HFF-Myc (cell line): ENCODE results near the gene WDR74.

Experiments used
- DNase-seq: peaks from one replicate; pipeline ENCODE4 v3.0.0-alpha.2; 2011; ENCODE audit warnings: low read depth; ENCODE audit errors: extremely low read depth
- H3K4me3 ChIP-seq: replicated peaks from 2 replicates; pipeline ENCODE4 v1.5.1; 2011; ENCODE audit warnings: low read depth, mild to moderate bottlenecking, control low read depth, low read length
- TF ChIP-seq, protein P1 (sequence below): IDR thresholded peaks from 2 replicates; pipeline ENCODE4 v1.5.1; 2012; ENCODE audit warnings: mild to moderate bottlenecking, low read depth, low read length, control low read depth; ENCODE audit errors: missing control alignments

WDR74 gene

DNA sequence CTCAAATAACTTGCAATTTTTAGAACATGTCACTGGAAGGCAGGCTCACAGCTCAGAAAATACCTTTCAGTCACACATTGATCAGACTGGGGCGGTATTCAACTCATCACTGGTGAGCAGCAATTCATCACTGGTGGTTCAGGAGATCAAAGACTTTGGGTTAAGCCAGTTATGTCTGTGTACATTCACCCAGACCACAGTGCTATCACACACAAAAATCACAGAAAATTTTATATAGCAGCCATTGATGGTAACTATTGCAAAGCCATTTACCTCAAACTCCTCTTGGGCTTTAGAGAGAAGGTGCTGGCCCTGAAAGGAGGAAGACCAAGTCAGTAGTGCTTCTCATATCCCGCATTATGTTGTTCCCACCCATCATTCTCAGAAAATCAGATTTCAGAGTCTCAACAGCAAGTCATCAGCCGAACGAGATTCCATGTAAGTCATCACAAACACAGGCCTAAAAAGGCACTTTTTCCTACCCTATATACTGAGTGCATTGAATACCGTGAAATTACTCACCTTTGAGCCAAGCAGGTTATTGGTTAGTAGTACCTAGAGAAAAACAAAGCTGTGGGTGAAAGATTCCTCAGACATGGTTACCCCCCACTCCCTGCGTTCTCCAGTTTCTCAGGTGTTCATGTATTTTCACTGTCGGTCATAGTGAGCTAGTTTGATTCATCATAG lies 14.0 kb upstream of the WDR74 start:
- peak overlapping the region; percentile 98 for H3K4me3 ChIP-seq
- no peak for DNase-seq
- TF ChIP-seq, protein P1, sequence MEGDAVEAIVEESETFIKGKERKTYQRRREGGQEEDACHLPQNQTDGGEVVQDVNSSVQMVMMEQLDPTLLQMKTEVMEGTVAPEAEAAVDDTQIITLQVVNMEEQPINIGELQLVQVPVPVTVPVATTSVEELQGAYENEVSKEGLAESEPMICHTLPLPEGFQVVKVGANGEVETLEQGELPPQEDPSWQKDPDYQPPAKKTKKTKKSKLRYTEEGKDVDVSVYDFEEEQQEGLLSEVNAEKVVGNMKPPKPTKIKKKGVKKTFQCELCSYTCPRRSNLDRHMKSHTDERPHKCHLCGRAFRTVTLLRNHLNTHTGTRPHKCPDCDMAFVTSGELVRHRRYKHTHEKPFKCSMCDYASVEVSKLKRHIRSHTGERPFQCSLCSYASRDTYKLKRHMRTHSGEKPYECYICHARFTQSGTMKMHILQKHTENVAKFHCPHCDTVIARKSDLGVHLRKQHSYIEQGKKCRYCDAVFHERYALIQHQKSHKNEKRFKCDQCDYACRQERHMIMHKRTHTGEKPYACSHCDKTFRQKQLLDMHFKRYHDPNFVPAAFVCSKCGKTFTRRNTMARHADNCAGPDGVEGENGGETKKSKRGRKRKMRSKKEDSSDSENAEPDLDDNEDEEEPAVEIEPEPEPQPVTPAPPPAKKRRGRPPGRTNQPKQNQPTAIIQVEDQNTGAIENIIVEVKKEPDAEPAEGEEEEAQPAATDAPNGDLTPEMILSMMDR, result no peak

DNA sequence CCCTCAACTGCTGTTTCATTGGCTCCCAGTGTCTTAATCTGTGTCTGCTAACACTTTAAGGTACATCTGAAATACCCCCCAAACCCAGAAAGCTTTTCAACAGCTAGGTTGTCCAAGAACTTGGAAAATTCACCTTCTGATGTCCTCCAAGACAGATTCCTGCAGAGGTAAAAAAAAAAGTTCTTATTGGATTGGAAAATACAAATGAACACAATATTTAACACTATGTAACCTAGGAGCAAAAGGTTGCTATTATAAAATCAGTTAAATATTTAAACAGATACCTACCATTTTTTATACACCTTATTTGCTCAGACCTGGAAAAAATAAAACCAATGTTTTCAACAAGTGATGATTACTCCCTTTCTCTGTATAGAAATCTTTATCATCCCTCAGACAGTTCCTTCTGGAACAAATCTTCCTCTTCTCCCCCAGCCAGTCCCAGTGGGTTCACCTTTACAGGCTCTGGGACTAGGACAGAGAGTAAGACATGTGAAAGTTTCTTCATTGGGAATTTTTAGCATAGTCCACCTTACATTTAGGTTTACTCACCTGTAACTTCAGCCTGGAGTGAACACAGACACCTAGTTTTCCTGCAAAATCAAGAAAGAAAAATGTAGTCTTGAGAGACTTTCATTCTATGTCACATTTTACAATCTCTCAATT lies 13.3 kb upstream of the WDR74 start:
- H3K4me3 ChIP-seq, result peak overlapping the region; percentile 98
- no peak for DNase-seq
- TF ChIP-seq, protein P1, result no peak

DNA sequence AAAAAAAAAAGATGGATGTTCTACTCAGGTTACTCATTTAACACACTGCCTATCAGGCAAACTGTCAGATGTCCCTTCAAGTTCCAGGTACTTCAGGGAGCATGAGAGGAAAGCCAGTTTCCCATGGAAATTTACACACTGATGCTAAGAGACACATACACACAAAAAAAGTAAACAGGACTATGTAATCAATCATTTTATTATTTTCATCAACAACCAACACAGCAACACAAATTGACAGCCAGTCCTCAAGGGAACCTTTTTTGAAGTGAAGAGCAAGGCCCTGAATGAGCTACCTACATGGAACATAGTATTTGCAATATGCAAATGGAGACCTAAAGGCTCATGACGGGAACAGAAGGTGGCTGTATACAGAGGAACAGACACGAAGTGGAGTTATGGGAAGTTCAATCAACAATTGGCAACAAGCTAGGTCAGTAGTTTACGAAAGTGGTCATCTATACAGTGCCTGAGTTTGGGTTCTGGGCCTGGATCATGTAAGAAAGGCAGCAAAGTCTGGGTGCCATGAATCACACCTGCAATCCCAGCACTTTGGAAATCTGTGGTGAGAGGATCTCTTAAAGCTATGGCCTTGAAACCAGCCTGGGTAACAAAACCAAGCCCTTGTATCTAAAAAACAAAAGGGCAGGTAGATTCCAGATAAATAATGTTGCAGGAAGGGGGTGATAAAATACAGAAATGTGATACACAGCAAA lies 12.6 kb upstream of the WDR74 start:
- TF ChIP-seq, protein P1, result no peak
- no peak for DNase-seq
- H3K4me3 ChIP-seq, result peak overlapping the region; percentile 98

DNA sequence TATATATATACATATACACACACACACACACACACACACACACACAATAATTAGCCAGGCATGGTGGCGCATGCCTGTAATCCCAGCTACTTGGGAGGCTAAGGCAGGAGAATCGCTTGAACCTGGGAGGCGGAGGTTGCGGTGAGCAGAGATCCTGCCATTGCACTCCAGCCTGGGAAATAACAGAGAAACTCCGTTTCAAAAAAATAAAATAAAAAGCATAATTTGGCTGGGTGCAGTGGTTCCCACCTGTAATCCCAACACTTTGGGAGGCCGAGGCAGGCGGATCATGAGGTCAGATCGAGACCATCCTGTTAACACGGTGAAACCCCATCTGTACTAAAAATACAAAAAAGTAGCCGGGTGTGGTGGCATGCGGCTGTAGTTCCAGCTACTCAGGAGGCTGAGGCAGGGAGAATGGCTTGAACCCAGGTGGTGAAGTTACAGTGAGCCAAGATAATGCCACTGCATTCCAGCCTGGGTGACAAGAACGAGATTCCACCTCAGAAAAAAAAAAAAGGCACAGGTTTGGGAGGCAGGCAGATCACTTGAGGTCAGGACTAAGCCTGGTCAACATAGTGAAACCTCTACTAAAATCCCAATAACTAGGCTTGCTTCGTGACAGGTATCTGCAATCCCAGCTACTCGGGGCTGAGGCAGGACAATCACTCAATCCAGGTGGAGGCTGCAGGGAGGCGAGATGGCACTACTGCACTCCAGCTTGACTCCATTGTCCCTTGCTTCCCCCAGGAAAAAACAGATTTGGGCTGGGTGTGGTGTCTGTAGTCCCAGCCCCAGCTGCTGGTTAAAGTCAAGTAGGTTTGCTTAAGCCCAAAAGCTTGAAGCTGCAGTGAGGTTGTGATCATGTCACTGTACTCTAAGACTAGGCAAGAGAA lies 11.8 kb upstream of the WDR74 start:
- no peak overlapping the region for H3K4me3 ChIP-seq
- DNase-seq, result no peak
- TF ChIP-seq, protein P1, result no peak

DNA sequence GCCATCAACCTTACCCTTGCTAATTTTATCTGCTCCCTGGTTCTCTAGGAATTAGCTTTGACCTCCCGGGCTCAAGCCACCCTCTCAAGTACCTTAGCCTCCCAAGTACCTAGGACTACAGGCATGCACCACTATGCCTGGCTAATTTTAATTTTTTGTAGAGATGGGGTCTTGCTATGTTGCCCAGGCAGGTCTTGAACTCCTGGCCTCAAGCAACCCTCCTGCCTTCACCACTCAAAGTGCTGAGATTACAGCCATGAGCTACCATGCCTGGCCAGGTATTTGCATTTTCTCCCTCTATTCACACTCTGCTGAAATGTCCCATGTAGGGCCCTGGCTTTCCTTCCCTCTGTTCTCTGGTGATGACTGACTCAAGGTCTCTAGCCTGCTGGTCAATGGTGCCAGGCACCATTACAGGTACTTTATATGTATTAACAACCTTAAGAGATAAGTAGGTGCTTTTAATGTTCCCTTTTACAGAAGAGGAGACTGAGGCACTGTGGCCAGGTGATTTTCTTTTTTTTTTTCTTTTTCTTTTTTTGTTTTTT lies 8.5 kb upstream of the WDR74 start:
- TF ChIP-seq, protein P1, result no peak
- no peak for DNase-seq
- no peak overlapping the region for H3K4me3 ChIP-seq

DNA sequence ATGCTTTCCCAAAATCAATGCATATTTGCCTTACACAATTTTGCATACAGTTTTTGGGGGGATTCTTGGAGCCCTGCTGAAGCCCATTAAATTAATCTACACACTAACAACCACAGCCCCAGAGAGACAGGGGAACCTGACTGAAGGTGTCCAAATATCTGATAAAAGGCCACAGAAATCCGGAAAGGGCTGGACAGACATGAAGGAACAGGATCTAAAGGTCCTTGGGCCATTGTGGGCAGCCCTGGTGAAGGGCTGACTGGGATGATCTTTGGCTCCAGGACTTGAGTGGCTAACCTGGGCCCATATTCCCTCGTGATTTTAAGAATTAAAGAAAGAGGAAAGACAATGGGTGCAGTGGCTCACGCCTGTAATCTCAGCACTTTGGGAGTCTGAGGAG lies 6.8 kb upstream of the WDR74 start:
- TF ChIP-seq, protein P1, result no peak
- DNase-seq, result no peak
- no peak overlapping the region for H3K4me3 ChIP-seq
